GM18520 (cell line): ENCODE results near the gene ESPN.
"Not testable (repeated sequence)": the region's sequence is repeated elsewhere in the genome, so short reads cannot be mapped to it uniquely, and the experiment has no call there.

Source experiments
- ATAC-seq: cut with Tn5 transposase; IDR thresholded peaks from one replicate; pipeline ENCODE4 v1.9.1; 2021; ENCODE audit not compliant: unreplicated experiment

ESPN gene

GRCh38 chr1:6426972-6427350 is 2.4 kb downstream of the ESPN start:
- ATAC-seq, result no peak

GRCh38 chr1:6427441-6428390 is 3.1 kb downstream of the ESPN start:
- ATAC-seq, result no peak

- ATAC-seq, result not testable (repeated sequence)
Observed at GRCh38 chr1:6428453-6428852, 3.9 kb downstream of the ESPN start.

GRCh38 chr1:6429660-6430411 is 5.3 kb downstream of the ESPN start:
- not testable (repeated sequence) for ATAC-seq

GRCh38 chr1:6431645-6432579 is 7.3 kb downstream of the ESPN start:
- not testable (repeated sequence) for ATAC-seq

GRCh38 chr1:6434186-6434585 is 9.6 kb downstream of the ESPN start:
- no peak for ATAC-seq

- ATAC-seq, result no peak
Observed at GRCh38 chr1:6435129-6435528, 10.6 kb downstream of the ESPN start.

- ATAC-seq, result no peak
Observed at GRCh38 chr1:6435547-6435946, 11.0 kb downstream of the ESPN start.

- not testable (repeated sequence) for ATAC-seq
Observed at GRCh38 chr1:6436277-6436676, 11.7 kb downstream of the ESPN start.

GRCh38 chr1:6437012-6437700 is 12.6 kb downstream of the ESPN start:
- not testable (repeated sequence) for ATAC-seq

- no peak for ATAC-seq
Observed at GRCh38 chr1:6438047-6438525, 13.5 kb downstream of the ESPN start.

GRCh38 chr1:6440198-6441126 is 15.9 kb downstream of the ESPN start:
- ATAC-seq, result no peak

GRCh38 chr1:6441586-6441985 is 17.0 kb downstream of the ESPN start:
- no peak for ATAC-seq

- no peak for ATAC-seq
Observed at GRCh38 chr1:6443339-6444115, 19.0 kb downstream of the ESPN start.

GRCh38 chr1:6444377-6444776 is 19.8 kb downstream of the ESPN start:
- ATAC-seq, result no peak

- ATAC-seq, result no peak
Observed at GRCh38 chr1:6445062-6445763, 20.6 kb downstream of the ESPN start.

- ATAC-seq, result not testable (repeated sequence)
Observed at GRCh38 chr1:6445929-6446328, 21.4 kb downstream of the ESPN start.

GRCh38 chr1:6446665-6447015 is 22.1 kb downstream of the ESPN start:
- ATAC-seq, result no peak
